Neural cell (in vitro differentiated cells): Measurements from ENCODE around the gene KCTD12.

Experiments used
- CTCF ChIP-seq: fragments of 450-650 bp; IDR thresholded peaks from 2 replicates; pipeline ENCODE4 v1.5.1; 2014; ENCODE audit warnings: antibody characterized with exemption, mild to moderate bottlenecking, moderate library complexity; ENCODE audit not compliant: poor library complexity, severe bottlenecking
- EP300 ChIP-seq: fragments of 450-650 bp; conservative IDR thresholded peaks from 2 replicates; pipeline ENCODE4 v1.6.1; 2014; ENCODE audit warnings: antibody characterized with exemption, mild to moderate bottlenecking, moderate library complexity; ENCODE audit not compliant: poor library complexity, severe bottlenecking
- POLR2AphosphoS5 ChIP-seq: IDR thresholded peaks from 2 replicates; pipeline ENCODE4 v1.6.1; 2012
- REST ChIP-seq: IDR thresholded peaks from 2 replicates; pipeline ENCODE4 v1.6.1; 2012; ENCODE audit warnings: borderline replicate concordance

- TF ChIP-seq REST (no peak), CTCF (no peak), POLR2AphosphoS5 (no peak), EP300 (no peak)
Observed at GRCh38 chr13:76928456-76928855, 42.3 kb upstream of the KCTD12 start.
